Progenitor cell of endocrine pancreas (in vitro differentiated cells): ENCODE measurements around the gene ZNF669. TPM values are rescaled to one million over a fixed set of nuclear protein-coding genes. Genes with fewer than 3 reads are reported as not detected.

Source experiments
- DNase-seq: peaks from one replicate; pipeline ENCODE4 v3.0.0; 2021; ENCODE audit warnings: low spot score; ENCODE audit not compliant: unreplicated experiment
- H3K27ac Mint-ChIP-seq: 2 replicates; pipeline ENCODE4 v1.8.0; 2021; ENCODE audit warnings: mild to moderate bottlenecking, moderate library complexity, mixed read lengths
- H3K27me3 Mint-ChIP-seq: 2 replicates; pipeline ENCODE4 v1.8.0; 2021; ENCODE audit warnings: mixed read lengths
- H3K36me3 Mint-ChIP-seq: 2 replicates; pipeline ENCODE4 v1.8.0; 2022; ENCODE audit warnings: mixed read lengths; ENCODE audit not compliant: insufficient read depth
- H3K4me1 Mint-ChIP-seq: 2 replicates; pipeline ENCODE4 v1.8.0; 2021; ENCODE audit warnings: low read depth, mixed read lengths
- H3K4me3 Mint-ChIP-seq: 2 replicates; pipeline ENCODE4 v1.8.0; 2021; ENCODE audit warnings: low read depth, mild to moderate bottlenecking, moderate library complexity, mixed read lengths
- H3K9me3 Mint-ChIP-seq: 2 replicates; pipeline ENCODE4 v1.8.0; 2021; ENCODE audit warnings: low read depth, mixed read lengths
- CTCF ChIP-seq: fragments of 200-600 bp; sonication (generic); IDR thresholded peaks from one replicate; pipeline ENCODE4 v1.5.0; 2021; ENCODE audit warnings: antibody characterized with exemption, mild to moderate bottlenecking; ENCODE audit not compliant: unreplicated experiment
- total RNA-seq: library from RNA; stranded (reverse); gene quantifications from 2 replicates; pipeline ENCODE4 v1.2.1, GENCODE V29; 2021

The ZNF669 gene
- total RNA-seq, 1 donor from 2014 or later, result 19.7 TPM

GRCh38 chr1:247078258-247079140 lies 25.7 kb downstream of the ZNF669 start, which contains the start of gene ZNF670:
ZNF670 (minus strand) TSS chr1:247078811; CDS start chr1:247078596, 215 bp downstream.
- peak; percentile 24 for TF ChIP-seq CTCF
- peak within 1 kb of the TSS; percentile 99 for H3K27ac Mint-ChIP-seq
- H3K4me3 Mint-ChIP-seq, result peak within 1 kb of the TSS; percentile 92
- DNase-seq, result peak; percentile 85
- H3K4me1 Mint-ChIP-seq, result peaks cover 13% of the 10 kb centered on the region
- H3K36me3 Mint-ChIP-seq, result peaks cover 33% of the 10 kb centered on the region
- H3K27me3 Mint-ChIP-seq, result no peaks in the 10 kb centered on the region
- H3K9me3 Mint-ChIP-seq, result peaks cover 19% of the 10 kb centered on the region

GRCh38 chr1:247077876-247078257 lies 26.3 kb downstream of the ZNF669 start:
- no peak for TF ChIP-seq CTCF
- Mint-ChIP-seq H3K4me3 (peak overlapping the region; percentile 92), H3K4me1 (peaks cover 13% of the 10 kb centered on the region), H3K36me3 (peaks cover 38% of the 10 kb centered on the region), H3K27ac (peak overlapping the region; percentile 99), H3K27me3 (no peaks in the 10 kb centered on the region), H3K9me3 (peaks cover 24% of the 10 kb centered on the region)
- DNase-seq, result no peak

- TF ChIP-seq CTCF, result no peak
- H3K9me3 Mint-ChIP-seq, result peaks cover 26% of the 10 kb centered on the region
Measured at GRCh38 chr1:247077213-247077612, 26.9 kb downstream of the ZNF669 start.

GRCh38 chr1:247070645-247071044 lies 33.5 kb downstream of the ZNF669 start:
- Mint-ChIP-seq H3K9me3 (peaks cover 62% of the 10 kb centered on the region), H3K36me3 (peaks cover 69% of the 10 kb centered on the region)

More at GRCh38 chr1:247077213-247077612, 26.9 kb downstream of the ZNF669 start:
- Mint-ChIP-seq H3K4me3 (peak overlapping the region; percentile 92), H3K36me3 (peaks cover 40% of the 10 kb centered on the region), H3K27me3 (no peaks in the 10 kb centered on the region), H3K4me1 (peaks cover 13% of the 10 kb centered on the region), H3K27ac (peak overlapping the region; percentile 99)
- no peak for DNase-seq

GRCh38 chr1:247064304-247064703 lies 39.9 kb downstream of the ZNF669 start:
- no peaks in the 10 kb centered on the region for H3K4me1 Mint-ChIP-seq
- no peaks in the 10 kb centered on the region for H3K27me3 Mint-ChIP-seq
- no peak for TF ChIP-seq CTCF
- H3K36me3 Mint-ChIP-seq, result peaks cover 74% of the 10 kb centered on the region
- no peak overlapping the region for H3K4me3 Mint-ChIP-seq
- DNase-seq, result no peak
- H3K27ac Mint-ChIP-seq, result no peak overlapping the region
- H3K9me3 Mint-ChIP-seq, result peaks cover 65% of the 10 kb centered on the region

More at GRCh38 chr1:247070645-247071044, 33.5 kb downstream of the ZNF669 start:
- no peak for DNase-seq
- no peak for TF ChIP-seq CTCF
- Mint-ChIP-seq H3K27me3 (no peaks in the 10 kb centered on the region), H3K4me1 (no peaks in the 10 kb centered on the region), H3K27ac (no peak overlapping the region), H3K4me3 (no peak overlapping the region)
